Germinal center (tissue), 1 donor: ENCODE data around the gene TIRAP.

ENCODE experiments used
- DNase-seq: peaks from one replicate; pipeline ENCODE4 v3.0.0; 2012; ENCODE audit warnings: mixed read lengths, low spot score

TIRAP gene

DNA sequence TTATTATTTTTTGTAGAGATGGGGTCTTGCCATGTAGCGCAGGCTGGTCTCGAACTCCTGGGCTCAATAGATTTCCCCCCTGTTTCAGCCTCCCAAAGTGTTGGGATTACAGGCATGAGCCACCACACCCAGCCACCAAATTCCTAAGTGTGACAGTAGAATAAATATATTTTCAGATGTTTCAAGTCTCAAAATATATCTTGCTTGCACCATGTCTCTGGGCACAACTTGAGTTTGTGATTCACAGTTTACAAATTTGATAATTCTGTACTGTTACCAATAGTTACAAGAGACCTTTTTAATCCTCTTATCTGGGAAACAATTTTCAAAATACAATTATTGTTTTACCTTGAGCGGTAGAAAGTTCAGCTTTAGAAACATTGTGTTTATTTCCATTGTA is 40.1 kb downstream of the TIRAP start:
- DNase-seq, result no peak

DNA sequence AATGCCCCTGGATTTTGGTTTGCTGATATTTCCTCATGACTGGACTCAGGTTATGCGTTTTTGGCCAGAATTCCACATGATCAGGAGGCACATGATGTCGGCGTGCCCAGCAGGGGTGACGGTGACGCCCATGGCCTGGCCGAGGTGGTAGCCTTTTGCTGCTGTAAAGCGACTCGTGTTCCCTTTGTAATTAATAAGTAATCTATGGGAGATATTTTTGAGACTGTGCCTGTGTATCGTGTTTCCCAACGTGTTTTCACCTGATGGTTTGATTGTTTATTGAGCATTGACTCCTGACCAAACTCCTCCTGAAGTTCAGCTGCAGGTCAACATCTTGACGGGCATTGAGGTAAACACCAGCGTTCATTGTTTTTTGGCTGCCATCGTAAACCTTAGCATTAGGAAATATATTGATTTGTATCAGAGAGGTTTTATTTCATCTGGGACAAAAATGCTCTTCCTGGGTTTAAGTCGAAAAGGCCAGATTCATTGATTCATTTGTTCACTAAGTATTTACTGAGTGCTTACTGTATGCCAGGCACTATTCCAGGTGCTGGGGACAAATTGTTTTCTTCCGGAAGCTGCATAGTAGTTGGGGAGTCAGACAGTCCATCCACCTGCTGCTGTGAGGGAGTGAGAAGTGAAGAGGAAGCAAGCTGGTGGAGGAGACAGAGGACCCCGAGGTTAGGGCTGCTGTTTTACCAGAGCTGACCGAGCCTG is 44.5 kb downstream of the TIRAP start:
- no peak for DNase-seq

DNA sequence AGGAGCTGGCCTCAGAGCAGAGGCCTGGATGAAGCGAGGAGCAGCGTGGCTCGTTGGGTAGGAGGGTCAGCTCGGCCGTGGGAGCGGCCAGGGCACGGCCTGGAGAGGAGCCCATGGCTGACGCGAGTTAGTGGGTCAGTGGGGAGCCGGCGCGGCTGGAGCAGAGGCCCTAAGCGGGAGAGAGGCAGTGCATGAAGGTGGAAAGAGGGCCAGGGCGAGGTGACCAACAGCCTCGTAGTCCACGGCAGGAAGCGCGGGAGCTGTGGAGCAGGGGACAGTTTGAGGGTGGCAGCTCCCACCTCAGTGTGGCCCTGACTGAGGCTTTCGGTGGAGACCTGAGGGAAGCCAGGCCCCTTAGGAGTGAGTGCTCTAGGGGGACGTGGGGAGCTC is 45.1 kb downstream of the TIRAP start:
- DNase-seq, result no peak

DNA sequence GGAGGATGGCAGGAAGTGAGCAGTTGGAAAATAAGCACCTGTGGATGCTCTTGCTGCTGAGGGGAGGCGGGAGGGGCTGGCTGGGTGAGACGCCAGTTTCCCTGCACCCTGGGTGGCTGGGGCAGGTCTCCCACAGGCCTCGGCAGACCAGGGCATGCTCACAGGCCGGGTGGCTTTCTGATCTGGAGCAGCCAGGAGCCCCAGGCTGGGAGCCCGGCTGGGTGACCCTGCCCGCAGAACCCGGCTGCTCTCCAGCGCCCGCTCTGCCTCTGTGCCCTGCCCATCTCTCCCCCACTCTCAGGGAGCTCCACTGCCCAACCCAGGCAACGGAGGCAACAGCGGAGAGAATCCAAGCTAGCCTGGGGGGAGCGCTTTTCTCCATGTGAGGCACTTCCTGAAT is 45.6 kb downstream of the TIRAP start:
- no peak for DNase-seq

DNA sequence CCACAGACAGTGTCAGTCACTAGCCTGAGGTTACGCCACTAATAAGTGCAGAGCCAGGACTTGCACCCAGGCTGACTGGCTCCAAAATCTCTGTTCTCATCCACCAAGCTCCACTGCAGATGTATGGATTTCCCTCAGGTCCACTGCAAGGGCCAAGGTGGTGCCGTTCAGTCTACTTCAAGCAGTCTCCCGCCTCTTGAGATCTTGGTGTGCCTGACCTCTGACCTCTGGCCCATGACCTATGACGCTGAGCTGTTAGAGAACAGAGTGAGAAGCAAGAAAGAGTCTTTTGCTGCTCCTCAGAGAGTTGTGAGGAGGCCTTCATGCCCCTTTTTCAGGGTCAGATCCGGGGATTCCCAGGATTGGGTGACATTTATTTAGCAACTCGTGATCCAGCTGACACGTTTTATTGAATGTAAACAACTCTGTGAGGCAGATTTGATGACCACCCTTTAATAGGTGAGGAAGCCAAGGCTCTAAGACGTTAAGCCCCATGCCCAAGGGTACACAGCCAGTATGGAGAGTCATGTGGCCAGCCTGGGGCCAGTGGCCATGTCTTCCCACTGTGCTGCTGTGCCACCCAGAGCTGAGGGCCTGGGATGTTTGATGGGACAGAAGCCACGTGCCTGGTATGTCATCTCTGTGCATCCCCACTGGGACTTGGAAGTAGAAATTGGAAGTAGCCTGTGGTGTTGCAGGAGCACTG is 46.2 kb downstream of the TIRAP start:
- no peak for DNase-seq

DNA sequence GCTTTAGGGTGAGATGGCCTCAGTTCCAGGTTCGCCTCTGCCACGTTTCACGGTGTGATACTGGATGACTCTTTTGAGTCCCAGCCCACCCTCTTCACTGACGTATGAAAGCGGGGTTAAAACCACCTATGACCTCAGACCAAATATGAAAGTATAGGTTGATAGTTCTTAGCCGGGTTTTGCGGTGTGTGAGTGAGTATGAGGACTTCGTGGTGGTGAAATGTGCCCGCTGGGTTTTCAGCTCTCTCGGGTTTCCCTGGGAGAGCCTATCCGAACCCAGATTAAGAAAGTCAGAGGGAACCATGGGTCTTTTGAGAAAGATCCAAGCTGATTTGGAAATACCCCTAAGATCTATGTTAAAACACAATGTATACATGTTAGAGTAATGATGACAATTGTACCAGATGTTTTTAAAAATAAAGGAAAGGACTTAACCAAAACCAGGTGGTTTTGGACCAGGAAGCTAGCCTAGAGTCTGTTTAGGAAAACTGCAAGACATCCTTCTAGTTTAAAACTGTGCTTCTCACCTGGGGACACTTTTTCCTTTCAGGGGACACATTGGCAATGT is 46.8 kb downstream of the TIRAP start:
- DNase-seq, result no peak

DNA sequence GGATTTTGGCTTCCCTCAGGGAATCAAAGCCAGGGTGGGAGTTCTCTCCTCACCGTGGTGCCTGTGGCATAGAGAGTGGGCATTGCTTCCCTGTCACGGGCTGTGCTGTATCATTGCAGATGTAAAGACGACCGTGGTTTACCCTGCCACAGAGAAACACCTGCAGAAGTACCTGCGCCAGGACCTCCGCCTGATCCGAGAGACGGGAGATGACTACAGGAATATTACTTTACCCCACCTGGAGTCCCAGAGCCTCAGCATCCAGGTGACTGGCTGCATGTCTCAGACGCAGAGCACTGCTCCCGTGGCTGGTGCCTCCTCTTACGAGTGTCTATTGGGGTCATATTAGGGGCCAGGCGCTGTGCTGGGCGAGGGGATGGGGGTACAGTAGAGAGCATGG is 48.4 kb downstream of the TIRAP start:
- no peak for DNase-seq

DNA sequence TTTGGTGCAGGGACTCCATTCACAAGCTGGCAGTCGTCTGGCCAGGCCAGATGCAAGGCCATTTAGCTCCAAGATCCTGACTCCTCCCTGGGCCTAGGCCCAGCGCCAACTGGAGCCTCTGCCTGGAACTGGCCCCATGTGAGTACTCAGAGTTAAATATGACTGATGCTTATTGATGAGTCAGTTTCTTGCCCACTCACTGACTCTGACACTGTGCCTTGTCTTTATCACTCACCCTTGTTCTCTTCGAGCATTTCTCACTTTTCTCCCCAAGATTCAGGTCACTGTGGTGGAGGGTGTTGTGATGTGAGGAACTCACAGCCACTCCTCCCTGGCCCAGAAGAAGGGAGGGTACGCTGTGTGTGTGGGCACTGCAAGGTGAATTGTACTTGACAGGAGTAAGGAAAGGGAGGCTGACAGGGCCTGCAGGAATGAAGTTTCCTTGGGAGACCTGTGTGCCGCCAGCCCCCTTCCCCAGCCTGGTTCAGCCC is 49.4 kb downstream of the TIRAP start:
- DNase-seq, result no peak

DNA sequence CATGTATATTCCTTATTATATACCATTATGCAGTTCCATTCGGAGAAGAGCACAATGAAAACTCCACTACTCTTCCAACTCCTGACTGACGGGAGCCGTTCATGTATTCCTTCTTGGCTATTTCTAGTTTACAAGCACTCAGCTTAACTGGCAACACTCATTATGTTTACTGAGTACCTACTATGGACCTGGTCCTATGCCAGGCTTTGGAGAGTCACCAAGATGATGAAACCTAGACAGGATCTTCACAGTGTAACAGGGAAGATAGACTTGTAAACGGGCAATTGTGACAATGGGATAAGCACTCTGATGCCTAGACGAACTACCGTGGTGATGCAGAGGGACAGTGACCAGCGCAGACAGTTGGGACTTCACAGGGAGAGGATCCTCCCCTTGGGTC is 50.2 kb downstream of the TIRAP start:
- DNase-seq, result no peak

DNA sequence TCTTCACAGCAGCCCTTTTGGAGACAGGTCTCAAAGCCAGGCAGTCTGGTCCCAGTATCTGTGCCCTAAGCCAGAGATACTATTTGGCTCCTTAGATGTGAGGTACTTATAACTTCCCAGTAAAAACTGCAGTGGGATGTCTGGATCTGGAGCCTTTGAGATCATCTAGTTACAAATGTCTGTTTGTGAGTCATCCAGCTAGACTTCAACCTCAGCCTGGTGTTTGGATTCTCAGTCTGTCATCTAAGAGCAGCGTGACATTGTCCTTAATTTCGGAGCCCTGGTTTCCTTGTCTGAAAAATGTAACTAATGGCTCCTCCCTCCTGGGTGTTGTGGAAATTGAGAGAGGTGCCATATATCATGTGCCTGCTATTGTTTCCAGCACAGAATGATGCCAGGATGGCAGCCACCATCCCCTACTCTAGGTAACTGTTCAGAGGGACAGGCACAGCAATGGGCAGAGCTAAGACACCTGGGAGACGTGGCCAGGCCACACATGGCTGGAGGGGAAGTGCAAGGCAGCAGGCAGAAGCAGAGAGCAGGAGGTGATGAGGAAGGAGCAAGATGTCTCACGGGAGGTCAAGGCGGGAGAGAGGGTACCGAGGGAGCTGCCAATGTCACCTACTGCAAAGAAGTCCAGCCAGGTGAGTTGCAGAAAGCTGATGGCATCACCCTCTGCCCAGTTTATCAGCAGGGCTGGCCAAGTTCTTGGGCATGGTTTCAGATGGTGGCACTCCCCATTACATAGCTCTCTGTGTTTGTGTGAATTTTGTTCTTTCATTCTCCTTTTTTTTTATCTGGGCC is 52.0 kb downstream of the TIRAP start:
- no peak for DNase-seq

DNA sequence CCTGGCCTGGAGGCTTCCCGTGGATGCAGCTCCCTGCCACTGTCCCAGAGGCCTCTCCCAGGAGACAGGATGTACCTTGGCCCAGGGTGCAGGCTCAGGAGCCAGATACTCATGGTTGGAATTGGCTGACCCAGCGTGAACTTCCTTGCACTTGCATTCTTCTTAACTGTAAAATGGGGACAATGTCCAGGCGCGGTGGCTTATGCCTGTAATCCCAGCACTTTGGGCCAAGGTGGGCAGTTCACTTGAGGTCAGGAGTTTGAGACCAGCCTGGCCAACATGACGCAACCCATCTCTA is 52.5 kb downstream of the TIRAP start:
- DNase-seq, result no peak

DNA sequence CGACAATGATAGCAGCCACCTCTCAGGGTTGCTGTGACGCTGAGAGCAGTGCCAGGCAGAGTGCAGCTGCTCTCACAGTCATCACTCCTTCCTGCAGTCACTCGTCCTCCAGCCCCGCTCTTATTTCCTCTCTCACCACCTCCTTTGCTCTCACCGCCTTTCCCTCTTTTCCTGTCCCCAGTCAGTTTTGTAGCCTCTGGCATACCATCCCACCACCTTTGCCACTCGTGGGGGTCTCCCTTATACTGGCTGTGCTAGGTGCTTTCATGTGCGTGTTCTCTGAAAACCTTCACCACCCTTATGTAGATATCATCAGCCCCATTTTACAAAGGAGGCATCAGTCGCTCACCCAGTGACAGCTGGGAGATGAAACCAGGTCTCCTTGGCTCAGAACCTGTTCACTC is 53.2 kb downstream of the TIRAP start:
- DNase-seq, result no peak

DNA sequence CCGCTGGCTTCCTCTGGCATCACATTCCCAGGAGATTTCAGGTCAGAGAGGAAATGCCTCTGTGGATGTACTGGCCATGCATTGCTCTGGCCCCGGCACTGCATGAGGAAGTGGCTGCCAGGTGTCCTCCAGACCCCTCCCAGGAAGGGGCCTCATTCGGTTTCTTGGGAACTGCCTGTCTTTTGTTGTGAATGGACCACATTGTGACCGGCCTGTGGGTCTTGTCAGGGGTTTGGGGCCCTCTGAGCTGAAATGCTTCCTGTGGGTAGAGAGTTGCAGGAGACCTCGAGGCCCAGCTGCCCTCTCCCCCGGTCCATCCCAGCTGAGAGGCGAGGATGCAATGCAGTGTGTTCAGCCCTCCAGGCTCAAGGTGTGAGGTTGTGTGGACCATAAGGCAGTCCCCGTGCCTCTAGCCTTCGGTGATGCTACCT is 53.8 kb downstream of the TIRAP start:
- DNase-seq, result no peak

DNA sequence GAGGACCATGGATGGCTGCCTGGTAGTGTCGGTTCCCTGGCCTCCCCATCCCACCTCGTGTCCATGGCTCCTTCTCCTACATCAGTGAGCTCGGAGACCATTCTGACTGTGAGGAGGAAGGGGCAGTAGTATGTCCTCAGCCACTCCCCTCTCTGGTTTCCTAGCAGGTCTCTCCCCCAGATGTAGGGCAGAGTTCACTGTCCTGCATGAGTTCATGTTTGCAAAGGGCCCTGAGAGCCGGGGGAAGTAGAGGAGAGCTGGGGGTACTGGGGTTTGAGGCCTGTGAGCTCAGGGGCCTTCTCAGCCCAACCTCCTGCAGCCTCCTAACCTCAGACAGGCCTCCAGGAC is 54.2 kb downstream of the TIRAP start:
- no peak for DNase-seq

DNA sequence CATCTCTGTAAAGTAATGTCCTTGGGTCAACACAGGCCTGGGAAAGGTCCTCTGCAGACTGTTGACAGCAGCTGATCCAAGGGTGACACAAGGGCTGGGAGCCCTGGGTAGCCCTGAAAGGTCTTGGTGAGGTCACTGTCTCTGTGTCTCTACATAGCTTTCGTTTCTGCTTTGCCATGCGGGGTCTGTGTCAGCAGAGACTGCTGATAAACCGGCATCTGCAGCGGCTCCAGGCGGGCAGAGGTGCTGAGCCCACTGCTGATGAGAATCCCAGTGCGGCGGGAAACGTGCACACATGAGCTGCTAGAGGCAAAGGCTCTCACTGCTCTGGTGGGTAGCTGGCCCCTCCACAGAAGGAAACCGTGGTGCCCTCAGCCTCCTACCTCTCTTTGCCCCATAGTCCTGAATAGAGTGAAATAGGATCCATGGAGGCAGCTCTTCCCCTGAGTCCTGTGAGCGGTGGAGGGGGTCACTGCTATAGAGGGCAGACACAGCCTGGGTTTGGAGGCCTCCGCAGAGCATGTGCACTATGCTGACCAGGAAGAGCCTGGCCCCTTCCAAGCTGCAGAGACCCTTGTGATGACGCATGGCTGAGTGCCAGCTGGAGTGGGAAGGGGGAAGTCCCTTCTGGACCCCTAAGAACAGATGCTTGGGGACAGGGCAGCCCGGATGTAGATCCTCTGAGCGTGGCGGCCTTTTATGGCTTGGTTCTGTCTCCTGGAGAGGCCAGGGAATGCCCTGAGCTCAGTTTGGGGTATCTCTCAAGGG is 54.8 kb downstream of the TIRAP start:
- DNase-seq, result no peak

DNA sequence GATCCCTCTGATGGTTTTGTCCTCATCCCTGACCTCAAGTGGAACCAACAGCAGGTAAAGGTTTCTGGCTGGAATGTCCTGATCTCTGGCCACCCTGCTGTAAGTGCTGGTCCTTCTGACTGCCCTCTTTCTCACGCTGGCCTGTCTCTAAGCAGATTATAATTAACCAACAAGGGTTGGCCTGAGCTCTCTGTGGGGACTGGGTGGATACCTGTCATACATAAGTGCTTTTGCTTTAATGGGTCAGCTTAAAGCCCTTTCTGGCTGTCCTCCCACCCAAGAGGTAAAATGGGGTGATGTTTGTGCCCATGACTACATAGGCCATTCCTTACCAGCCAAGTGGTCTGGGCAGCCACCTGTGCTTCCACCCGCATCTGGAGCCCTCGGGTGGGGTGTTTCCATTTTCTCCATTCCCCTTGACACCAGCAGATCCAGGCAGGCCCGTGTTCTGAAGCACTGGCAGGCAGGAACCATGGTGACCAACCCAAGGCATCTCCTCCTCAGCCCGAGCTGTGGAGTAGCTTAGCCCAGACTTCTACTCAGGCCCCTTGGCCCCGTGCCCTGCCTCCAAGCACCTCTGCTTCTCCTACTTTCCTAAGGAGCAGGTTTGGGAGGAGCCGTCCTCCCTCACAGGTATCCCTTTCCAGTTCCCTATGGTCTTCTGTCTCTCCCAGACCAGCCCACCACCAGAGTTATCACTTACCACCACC is 55.6 kb downstream of the TIRAP start:
- DNase-seq, result no peak

DNA sequence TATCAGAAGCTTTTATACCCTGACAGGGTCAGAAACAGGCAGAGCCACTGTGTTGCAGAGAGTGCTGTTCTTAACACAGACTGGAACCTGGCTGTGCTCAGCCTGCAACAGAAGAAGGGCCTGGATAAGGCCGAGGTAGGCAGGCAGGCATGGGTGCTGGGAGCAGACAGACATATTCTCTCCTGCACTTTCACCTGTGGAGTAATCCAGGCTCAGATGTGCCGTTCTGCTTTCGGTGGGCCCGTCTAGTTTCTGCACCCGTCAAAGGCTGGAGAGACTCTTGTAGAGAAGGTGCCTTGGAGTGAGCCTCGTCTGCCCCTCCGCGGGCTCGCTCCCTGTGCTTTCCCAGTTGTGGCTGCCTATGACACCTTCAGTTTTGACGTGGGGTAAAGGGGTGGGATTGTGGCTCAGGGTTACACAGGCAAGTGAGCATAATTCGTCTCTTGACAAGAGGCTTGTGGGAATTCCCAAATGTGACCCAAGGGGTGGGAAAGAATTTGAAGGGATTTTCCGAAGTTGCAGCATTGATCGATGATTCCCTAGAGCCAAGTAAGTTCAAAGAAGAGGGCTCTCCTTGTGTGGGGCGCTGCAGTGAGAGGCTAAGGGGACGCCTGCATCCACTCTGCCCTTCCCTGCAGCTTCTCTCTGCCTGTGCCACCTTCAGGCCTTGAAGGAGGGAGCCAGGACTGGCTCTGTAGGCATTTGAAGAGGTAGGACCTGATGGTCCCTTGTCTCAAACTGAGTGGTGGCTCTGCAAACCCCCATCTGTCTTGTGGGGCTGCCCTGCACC is 56.4 kb downstream of the TIRAP start:
- DNase-seq, result no peak

DNA sequence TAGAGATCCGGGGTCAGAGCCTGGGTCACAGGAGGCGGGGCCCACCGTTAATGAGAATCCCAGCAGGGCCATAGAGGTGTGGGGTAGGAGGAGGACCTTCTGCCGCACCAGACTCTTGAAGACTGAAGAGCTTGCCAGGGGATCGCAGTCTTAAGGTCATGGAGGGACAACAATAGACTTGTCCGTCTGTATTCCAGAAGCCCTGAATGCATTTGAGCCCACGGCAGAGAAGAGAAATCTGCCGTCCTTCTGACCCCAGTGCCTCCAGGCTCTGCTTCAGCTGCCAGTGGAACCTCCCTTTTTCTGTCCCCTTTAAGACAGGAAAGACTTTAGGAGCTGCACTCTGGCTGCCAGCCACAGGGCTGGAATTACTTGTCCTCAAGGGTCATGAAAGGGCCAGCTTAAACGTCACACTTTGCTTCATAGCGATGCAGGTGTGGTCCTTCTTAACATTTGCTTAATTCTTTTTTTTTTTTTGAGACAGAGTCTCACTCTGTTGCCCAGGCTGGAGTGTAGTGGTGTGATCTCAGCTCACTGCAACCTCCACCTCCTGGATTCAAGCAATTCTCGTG is 57.1 kb downstream of the TIRAP start:
- DNase-seq, result no peak

DNA sequence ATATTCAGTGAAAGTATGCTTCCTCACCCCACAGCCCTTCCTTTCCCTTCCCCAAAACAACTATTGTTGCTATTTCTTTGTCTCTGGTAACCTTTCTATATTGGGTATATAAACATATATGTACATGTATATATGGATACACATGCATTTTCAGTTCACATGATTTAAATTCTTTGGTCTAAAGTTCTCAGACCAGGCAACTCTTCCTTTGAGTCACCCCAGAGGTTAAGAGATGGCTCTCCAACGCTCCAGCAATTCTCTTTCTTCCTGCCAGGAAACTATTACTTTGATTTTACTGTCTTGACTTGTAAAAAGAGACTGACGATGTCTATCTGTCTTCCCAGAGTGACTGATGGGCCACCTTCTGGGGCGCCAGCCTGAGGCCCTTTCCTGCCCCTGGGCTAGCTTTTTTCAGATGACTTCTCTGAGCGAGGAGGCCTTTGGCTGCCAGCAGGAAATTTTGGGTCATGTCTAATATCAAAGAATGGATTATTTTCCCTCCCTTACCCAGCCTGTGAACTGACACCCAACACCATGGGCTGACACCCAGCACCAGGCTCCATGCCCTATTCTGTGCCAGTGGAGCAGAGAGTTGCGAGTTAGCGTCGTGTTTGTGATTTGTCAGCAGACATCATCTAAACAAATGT is 58.2 kb downstream of the TIRAP start:
- no peak for DNase-seq

DNA sequence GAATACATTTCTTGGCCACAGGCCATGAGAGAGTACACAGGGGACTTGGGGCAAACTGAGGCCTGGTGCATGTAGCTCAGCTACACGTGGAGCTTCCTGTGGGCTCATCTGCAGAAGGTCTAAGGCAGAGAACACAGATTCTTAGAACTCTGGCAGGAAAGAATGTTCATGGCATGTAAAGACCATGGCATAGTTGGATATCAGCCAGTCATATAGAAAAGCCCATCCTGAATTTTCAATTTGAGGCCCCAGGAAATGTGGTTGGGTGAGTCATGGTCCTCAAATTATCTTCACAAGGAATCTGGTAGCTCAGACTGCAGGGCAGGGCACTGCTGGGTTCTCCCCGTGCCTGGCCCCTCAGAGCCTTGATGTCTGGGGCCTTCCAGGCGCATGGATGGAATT is 58.9 kb downstream of the TIRAP start:
- DNase-seq, result no peak
